B cell (primary cell): ENCODE data around the gene TBX15.

ENCODE experiments used
- EZH2 ChIP-seq: IDR thresholded peaks from 2 replicates; pipeline ENCODE4 v1.6.1; 2012; ENCODE audit warnings: borderline replicate concordance, low read depth, mild to moderate bottlenecking, moderate library complexity, low read length; ENCODE audit not compliant: insufficient read depth, poor library complexity, severe bottlenecking
- TF ChIP-seq, protein P1 (sequence below): fragments of 200-600 bp; IDR thresholded peaks from one replicate; pipeline ENCODE4 v1.8.0; 2022; ENCODE audit warnings: antibody characterized with exemption, mild to moderate bottlenecking

DNA sequence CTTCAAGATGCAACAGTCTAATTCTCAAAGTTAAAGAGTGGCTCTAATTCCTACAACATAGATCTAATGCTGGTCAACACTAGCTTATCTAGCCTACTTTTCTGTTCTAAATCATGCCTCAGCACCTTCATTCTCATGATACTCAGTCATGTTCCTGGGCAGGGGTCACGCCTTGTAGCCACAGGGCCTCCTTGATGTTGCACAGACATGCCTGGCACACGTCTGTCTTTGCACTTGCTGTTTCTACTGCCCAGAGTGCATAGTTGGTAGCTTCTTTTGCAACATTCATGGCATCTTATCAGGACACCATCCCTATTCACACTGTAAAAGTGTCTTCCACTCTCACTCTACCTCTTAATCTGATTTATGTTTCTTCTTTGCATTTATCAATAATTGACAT lies 76.6 kb downstream of the TBX15 start:
- TF ChIP-seq, protein P1, sequence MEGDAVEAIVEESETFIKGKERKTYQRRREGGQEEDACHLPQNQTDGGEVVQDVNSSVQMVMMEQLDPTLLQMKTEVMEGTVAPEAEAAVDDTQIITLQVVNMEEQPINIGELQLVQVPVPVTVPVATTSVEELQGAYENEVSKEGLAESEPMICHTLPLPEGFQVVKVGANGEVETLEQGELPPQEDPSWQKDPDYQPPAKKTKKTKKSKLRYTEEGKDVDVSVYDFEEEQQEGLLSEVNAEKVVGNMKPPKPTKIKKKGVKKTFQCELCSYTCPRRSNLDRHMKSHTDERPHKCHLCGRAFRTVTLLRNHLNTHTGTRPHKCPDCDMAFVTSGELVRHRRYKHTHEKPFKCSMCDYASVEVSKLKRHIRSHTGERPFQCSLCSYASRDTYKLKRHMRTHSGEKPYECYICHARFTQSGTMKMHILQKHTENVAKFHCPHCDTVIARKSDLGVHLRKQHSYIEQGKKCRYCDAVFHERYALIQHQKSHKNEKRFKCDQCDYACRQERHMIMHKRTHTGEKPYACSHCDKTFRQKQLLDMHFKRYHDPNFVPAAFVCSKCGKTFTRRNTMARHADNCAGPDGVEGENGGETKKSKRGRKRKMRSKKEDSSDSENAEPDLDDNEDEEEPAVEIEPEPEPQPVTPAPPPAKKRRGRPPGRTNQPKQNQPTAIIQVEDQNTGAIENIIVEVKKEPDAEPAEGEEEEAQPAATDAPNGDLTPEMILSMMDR: no peak
- no peak for TF ChIP-seq EZH2
